Esophagus muscularis mucosa (tissue), 4 donors: ENCODE results near the gene AUP1. TPM values are rescaled to one million over a fixed set of nuclear protein-coding genes. Genes with fewer than 3 reads are reported as not detected.
A peak's percentile ranks its signal among the peaks of the same experiment; 100 is the strongest.

ENCODE experiments used
- DNase-seq: peaks from one replicate; pipeline ENCODE4 v3.0.0-alpha.2; 2017; ENCODE audit errors: extremely low spot score
- H3K27ac ChIP-seq, 4 donors: fragments of 200-600 bp; sonication (generic); replicated peaks in 1 of 4; 1 replicate in 3 of 4; 2 replicates in 1 of 4; pipeline ENCODE4 v1.5.1; 2016 to 2019; ENCODE audit warnings: mild to moderate bottlenecking in 1 of 4
- H3K27me3 ChIP-seq, 4 donors: fragments of 200-600 bp; sonication (generic); one replicate each; pipeline versions ENCODE4 v1.5.1 to v1.6.0; 2016 to 2019
- H3K36me3 ChIP-seq, 4 donors: fragments of 200-600 bp; sonication (generic); one replicate each; pipeline ENCODE4 v1.5.1; 2016 to 2019
- H3K4me1 ChIP-seq, 4 donors: fragments of 200-600 bp; sonication (generic); one replicate each; pipeline ENCODE4 v1.5.1; 2016 to 2019
- H3K4me3 ChIP-seq, 4 donors: fragments of 200-600 bp; sonication (generic); 1 replicate in 2 of 4; 2 replicates in 2 of 4; pipeline ENCODE4 v1.5.1; 2016 to 2019; ENCODE audit warnings: mild to moderate bottlenecking in 4 of 4, moderate library complexity in 1 of 4
- H3K9me3 ChIP-seq, 4 donors: fragments of 200-600 bp; sonication (generic); 1 replicate in 3 of 4; 2 replicates in 1 of 4; pipeline ENCODE4 v1.5.1; 2016 to 2019
- CTCF ChIP-seq, 3 experiments: fragments of 200-600 bp in 2 of 3; fragments of 450-650 bp in 1 of 3; sonication (generic) in 2 of 3; IDR thresholded peaks; one replicate each; pipeline ENCODE4 v1.5.1; 2017 to 2019; ENCODE audit warnings: antibody characterized with exemption in 3 of 3, mild to moderate bottlenecking in 2 of 3, moderate library complexity in 1 of 3
- EP300 ChIP-seq: sonication (generic); formaldehyde crosslinking; IDR thresholded peaks from one replicate; pipeline ENCODE4 v1.6.1; 2017; ENCODE audit warnings: antibody characterized with exemption
- POLR2A ChIP-seq: fragments of 450-650 bp; IDR thresholded peaks from one replicate; pipeline ENCODE4 v1.6.1; 2017; ENCODE audit warnings: antibody characterized with exemption, moderate library complexity, mild to moderate bottlenecking, low read depth
- POLR2AphosphoS5 ChIP-seq, 2 donors: sonication (generic); formaldehyde crosslinking; IDR thresholded peaks; one replicate each; pipeline ENCODE4 v1.6.1; 2017; ENCODE audit warnings: antibody characterized with exemption in 2 of 2
- WGBS: methylation state at CpG from one replicate; pipeline ENCODE4 v1.1.5; 2018; 5-methylcytosine and 5-hydroxymethylcytosine counted together
- intact Hi-C: fragments of 100-400 bp; cut with DNase I; formaldehyde crosslinking; loops from one replicate; pipeline ENCODE4 v1.15.1; 2023
- total RNA-seq, 4 donors: library from RNA; depleted of rRNA; stranded (reverse); fragments of >200 nt; gene quantifications; one replicate each; pipeline versions ENCODE4 v1.1.0 to v1.2.1, GENCODE V29; 2016

The AUP1 gene
- total RNA-seq, 4 donors from 2014 or later = 83.6 to 95.1 (median 89.6) TPM

DNA sequence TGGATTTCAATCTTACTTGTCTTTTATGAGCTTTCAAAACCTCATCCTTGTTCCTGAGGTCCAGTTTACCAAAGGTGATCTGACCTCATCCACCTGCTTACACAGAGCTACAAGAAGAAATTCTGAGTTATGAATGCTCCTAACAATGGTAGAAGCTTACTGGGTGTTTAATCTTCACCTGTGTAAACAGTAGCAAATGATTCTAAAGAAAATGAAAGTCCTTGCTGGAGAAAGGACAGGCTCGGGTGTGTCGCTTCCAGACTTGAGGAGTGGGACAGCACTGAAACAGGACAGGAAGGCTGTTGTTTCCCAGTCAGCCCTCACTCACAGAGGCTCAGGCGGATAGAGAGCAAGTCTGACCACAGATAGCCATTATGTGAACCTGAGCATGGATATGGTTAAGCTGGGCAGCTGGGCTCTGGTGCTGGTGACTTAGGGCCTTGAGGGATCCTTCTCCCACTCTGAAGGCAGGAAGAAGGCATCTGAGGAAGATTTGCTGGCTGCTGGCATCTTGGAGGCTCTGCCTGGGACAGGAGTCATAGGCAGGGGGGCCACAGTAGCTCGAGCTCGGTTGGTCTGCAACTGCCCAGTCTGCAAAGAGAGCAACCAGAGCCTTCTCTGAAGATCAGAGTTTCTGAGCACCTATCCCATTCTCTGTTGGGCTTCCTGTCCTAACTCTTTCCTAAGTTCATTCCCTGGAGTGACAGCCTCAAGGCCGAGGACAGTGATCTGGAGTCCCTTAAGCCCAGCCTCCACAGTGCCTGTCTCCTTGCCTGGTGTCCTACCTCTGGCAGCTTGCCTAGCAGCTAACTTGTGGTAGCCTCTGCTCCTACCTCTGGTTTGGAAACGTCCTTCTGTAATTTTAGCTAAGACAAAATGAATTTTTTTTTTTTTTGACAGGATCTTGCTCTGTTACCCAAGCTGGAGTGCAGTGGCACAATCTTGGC lies 29.1 kb upstream of the AUP1 start:
- no peak overlapping the region for H3K4me3 ChIP-seq
- H3K27me3 ChIP-seq = peaks cover 0 to 22% (median 0%) of the 10 kb centered on the region in 4 donors
- 64% methylated on average over 7 of the region's 7 CpGs for WGBS
- peaks cover 7 to 21% (median 19%) of the 10 kb centered on the region in 4 donors for H3K4me1 ChIP-seq
- TF ChIP-seq CTCF (IDR thresholded peaks at IDR 0.05) (no peak), POLR2A (no peak), EP300 (no peak), POLR2AphosphoS5 (IDR thresholded peaks at IDR 0.05) (no peak)
- no peak overlapping the region for H3K27ac ChIP-seq
- no peaks in the 10 kb centered on the region for H3K9me3 ChIP-seq
- DNase-seq = no peak
- intact Hi-C loops = no loop called here
- peaks cover 0 to 11% (median 7%) of the 10 kb centered on the region in 4 donors for H3K36me3 ChIP-seq

DNA sequence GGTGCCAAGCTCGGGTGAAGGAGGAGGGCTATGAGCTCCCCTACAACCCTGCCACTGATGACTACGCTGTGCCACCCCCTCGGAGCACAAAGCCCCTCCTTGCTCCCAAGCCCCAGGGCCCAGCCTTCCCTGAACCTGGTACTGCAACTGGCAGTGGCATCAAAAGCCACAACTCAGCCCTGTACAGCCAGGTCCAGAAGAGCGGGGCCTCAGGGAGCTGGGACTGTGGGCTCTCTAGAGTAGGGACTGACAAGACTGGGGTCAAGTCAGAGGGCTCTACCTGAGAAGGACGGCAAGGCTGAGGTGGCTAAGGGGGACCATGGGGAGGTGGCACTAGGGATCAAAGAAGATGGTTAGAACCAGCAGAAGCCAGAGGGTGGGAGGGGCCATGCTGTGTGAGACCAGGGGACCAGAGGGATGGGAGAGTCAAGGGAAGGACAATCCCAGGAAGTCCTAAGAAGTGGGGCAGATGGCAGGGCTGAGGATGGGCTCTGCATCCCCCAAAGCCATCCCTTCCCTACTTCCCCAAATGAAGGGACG lies 27.4 kb upstream of the AUP1 start:
- Histone ChIP-seq H3K4me3 (no peak overlapping the region), H3K27me3 (peaks cover 0 to 10% (median 0%) of the 10 kb centered on the region in 4 donors), H3K27ac (no peak overlapping the region), H3K36me3 (peaks cover 0 to 11% (median 7%) of the 10 kb centered on the region in 4 donors), H3K9me3 (no peaks in the 10 kb centered on the region), H3K4me1 (peaks cover 7 to 36% (median 29%) of the 10 kb centered on the region in 4 donors)
- DNase-seq = no peak
- intact Hi-C loops = no loop called here
- TF ChIP-seq EP300 = no peak
- no peak for TF ChIP-seq CTCF (IDR thresholded peaks at IDR 0.05)
- no peak for TF ChIP-seq POLR2A
- no peak for TF ChIP-seq POLR2AphosphoS5 (IDR thresholded peaks at IDR 0.05)
- 93% methylated on average over 5 of the region's 6 CpGs for WGBS

GRCh38 chr2:74556159-74556558 lies 26.7 kb upstream of the AUP1 start:
- 81% methylated on average over 13 of the region's 14 CpGs for WGBS
- Histone ChIP-seq H3K4me1 (peaks cover 7 to 36% (median 29%) of the 10 kb centered on the region in 4 donors), H3K27ac (peak overlapping the region in 1 of 4 donors; percentile 93), H3K9me3 (no peaks in the 10 kb centered on the region), H3K4me3 (peak overlapping the region in 3 of 4 donors; percentile 78 to 87 (median 82)), H3K27me3 (peaks cover 0 to 10% (median 0%) of the 10 kb centered on the region in 4 donors), H3K36me3 (peaks cover 0 to 11% (median 7%) of the 10 kb centered on the region in 4 donors)
- TF ChIP-seq CTCF (IDR thresholded peaks at IDR 0.05) (no peak), POLR2A (no peak), POLR2AphosphoS5 (IDR thresholded peaks at IDR 0.05) (no peak), EP300 (no peak)
- DNase-seq = no peak
- intact Hi-C loops = no loop called here

GRCh38 chr2:74555610-74556103 lies 26.2 kb upstream of the AUP1 start:
- H3K9me3 ChIP-seq = no peaks in the 10 kb centered on the region
- H3K4me3 ChIP-seq = peak overlapping the region; percentile 72 to 87 (median 80)
- TF ChIP-seq POLR2A (no peak), CTCF (IDR thresholded peaks at IDR 0.05) (no peak), EP300 (no peak), POLR2AphosphoS5 (IDR thresholded peaks at IDR 0.05) (no peak)
- 79% methylated on average over 16 of the region's 17 CpGs for WGBS
- peaks cover 0 to 9% (median 0%) of the 10 kb centered on the region in 4 donors for H3K27me3 ChIP-seq
- H3K4me1 ChIP-seq = peaks cover 7 to 36% (median 29%) of the 10 kb centered on the region in 4 donors
- peak overlapping the region; percentile 90 to 93 (median 92) for H3K27ac ChIP-seq
- no peak for DNase-seq
- intact Hi-C loops = no loop called here
- peaks cover 0 to 11% (median 7%) of the 10 kb centered on the region in 4 donors for H3K36me3 ChIP-seq
